GM18951 (cell line): ENCODE results near the gene ETV6.
A peak's percentile ranks its signal among the peaks of the same experiment; 100 is the strongest.

ENCODE experiments used
- POLR2A ChIP-seq: IDR thresholded peaks from 4 replicates; pipeline ENCODE4 v1.6.1; 2011; ENCODE audit warnings: mild to moderate bottlenecking; ENCODE audit not compliant: insufficient read length, insufficient read depth; ENCODE audit errors: extremely low read depth
- in situ Hi-C: fragments of 300-500 bp; cut with MboI; formaldehyde crosslinking; loops from one replicate; pipeline ENCODE4 v1.12.0; 2022; ENCODE audit warnings: low sequenced_read_pairs, mixed read lengths, inconsistent platforms; ENCODE audit not compliant: unreplicated experiment

Gene ETV6

DNA sequence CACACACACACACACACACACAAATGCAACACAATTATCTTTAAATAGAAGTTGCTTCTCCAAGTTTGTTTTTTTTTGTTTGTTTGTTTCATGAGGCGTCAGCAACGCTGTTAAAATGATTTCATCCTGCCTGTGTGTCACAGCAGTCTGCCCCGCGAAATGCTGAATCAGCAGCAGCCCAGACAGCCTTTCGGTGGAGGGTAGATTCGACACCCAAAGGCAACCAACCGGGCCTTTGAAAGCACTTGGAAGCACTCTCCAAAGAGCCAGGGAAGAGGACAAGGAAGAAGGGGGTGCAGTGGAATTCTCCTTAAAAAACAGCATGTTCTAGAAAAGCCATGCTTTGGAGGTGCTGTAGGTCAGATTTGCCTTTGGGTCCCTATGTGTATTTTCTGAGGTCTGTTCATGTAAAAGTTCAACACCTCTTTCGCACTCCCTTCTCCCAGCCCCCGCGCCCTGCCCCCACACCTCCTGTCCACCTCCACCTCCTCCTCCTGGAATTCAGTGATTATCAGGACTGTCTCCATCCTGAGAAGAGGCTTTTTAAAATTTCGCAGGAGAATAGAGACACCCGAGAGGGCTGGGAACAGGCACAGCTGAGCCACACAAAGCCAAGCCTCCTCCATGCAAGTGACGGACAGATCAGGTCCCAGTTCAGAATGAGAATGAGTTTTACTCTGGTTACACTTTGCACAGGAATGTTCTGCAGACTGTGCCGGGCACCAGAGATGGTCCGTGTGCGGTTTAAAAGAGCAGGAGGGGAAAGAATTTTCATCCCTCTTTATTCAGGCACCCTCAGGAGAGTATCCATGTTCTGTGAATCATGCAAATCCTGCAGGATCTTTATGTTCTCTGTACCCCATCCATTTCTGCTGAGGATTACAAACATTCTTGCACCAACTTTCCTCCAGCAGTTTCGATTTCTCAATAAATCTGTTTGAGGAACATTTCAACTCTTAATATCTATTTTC is 177.9 kb downstream of the ETV6 start:
- no peak for TF ChIP-seq POLR2A
- in situ Hi-C loops: no loop called here

DNA sequence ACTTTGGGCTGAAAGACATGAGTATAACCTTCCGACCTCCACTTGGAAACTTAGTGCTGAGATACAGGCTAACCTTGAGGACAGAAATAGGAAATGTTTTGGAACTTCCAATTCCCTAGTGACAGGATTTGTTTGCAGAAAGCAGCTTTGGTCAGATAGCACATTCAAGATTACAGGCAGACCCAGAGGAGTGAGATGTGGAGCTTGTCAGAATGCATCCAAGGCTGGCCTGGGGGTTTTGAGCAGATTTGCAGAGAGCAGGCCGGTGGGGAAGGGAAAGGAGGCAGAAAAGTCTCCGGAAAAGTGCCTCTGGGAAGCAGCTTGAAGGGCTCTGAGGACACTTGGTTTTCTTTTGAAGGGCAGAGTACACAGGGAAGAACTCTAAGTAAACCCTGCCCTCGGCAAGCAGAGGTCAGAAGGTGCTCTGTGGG is 180.3 kb downstream of the ETV6 start:
- no peak for TF ChIP-seq POLR2A
- in situ Hi-C loops: no loop called here

GRCh38 chr12:11830307-11830801 is 180.9 kb downstream of the ETV6 start:
- no peak for TF ChIP-seq POLR2A

GRCh38 chr12:11832093-11832492 is 182.6 kb downstream of the ETV6 start:
- in situ Hi-C loops: no loop called here
- no peak for TF ChIP-seq POLR2A

More at GRCh38 chr12:11830307-11830801, 180.9 kb downstream of the ETV6 start:
- in situ Hi-C loops: no loop called here

DNA sequence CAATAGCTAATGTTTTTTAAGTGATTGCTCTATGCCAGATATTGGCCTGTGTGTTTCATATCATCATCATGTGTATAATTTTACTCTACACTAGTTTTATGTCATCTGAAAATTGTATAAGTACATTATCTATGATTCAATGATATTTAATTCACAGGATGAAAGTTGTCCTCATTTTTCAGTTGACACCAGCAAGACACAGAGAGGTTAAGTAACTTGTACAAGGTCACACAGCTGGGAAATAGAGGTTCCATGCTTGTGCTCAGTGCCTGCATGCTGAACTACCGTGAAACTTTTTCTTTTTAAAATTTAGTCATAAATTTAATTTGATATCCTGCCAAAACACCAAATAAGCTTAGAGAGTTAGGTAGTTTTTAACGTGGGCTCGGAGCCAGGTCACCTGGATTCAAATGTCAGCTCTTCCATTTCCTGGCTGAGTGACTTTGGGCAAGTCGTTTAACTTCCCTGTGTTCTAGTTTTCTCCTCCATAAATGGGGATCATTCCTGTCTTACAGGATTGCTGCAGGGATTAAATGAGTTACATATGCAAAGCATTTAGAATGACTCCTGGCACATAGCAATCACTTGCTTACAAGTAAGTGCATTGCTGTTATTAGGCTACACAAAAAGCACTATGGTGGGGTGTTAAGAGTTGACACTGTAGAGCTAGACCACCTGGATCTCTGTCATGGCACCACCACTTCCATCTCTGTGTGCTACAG is 183.9 kb downstream of the ETV6 start:
- TF ChIP-seq POLR2A: no peak
- in situ Hi-C loops: no loop called here

DNA sequence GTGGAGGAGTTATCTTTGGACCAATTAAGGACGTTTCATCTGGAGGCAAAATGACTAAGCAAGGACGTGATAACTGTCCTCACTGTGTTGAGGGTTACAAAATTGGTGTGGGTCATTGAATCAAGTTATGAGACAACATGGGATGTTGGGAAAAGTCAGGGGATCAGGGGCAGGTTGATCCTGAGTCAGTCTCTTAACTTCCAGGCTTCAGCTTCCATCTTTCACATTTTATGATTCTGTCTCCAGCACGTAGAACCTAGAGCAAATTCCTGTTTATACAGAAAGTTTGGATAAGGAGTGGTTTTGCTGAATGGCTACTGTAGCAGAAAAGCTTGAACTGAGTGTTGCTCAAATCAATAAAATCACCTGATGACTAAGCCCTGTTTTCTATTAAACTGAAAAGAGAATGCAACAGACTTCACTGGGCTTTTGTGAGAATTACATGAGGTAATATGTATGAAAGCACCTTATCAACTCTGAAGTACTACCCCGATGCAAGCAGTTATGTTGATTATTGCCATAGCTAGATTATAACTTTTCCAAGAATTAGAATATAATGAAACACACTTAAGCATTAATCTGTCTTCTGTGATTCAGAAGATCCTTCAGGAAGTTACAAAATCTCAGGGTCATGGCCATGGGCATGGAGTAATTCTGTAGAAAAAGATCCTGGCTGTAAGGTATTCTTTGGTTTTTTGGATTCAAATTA is 184.8 kb downstream of the ETV6 start:
- in situ Hi-C loops: no loop called here

GRCh38 chr12:11834931-11835330 is 185.5 kb downstream of the ETV6 start:
- in situ Hi-C loops: no loop called here
- no peak for TF ChIP-seq POLR2A

More for the DNA sequence above, 184.8 kb downstream of the ETV6 start:
- TF ChIP-seq POLR2A: no peak

GRCh38 chr12:11836282-11837151 is 187.0 kb downstream of the ETV6 start:
- TF ChIP-seq POLR2A: peak; percentile 58
- in situ Hi-C loops: no loop called here

DNA sequence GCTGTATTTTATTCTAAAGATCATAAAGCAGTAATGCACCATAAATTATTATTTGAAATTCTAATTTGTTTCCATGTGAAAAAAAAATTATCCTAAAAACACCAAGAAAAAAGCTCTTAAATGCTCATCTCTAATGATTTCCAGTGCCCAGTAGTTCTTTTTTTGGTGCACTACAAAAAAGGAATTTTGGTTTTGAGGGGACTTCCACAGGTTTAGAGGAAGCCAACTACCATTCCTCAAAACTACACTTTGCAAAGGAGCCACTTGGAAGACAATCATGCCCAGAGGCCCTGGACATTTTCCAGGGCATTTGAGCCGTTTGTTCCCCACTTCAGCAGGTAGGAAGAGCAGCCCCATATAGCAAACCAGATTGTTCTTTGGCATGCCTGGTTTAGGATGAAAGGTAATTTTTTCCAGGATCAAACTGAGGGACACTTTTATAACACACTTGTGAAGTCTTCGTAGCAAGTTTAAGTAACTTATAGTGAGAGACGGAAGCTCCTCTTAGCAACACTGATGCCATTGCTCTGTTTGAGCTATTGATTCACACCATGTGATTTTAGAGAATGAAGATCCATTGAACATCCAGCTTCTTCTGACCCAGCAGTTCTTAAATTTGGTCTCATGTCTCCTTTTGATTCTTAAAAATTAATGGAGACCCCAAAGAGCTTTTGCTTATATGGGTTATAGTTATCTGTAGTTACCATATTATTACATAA is 187.9 kb downstream of the ETV6 start:
- in situ Hi-C loops: no loop called here
- no peak for TF ChIP-seq POLR2A

DNA sequence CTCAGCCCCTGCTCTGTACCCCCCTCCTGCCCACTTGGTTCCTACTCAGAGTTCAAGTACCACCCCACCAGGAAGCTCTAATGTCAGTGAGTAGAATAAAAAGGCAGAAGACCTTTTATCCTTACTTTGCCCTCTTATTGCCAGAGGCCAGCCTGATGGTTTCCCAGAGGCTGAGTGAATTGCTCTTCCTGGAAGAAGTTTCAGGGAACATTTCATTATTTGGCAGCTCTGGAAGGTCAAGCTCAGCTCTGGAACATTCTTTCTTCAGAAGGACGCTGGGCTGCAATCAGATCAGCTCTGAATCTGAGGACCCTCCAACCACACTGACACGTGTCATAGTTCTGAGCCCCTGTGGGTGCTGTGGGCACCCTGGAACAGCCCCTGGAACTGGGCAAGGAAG is 188.9 kb downstream of the ETV6 start:
- in situ Hi-C loops: no loop called here
- no peak for TF ChIP-seq POLR2A

DNA sequence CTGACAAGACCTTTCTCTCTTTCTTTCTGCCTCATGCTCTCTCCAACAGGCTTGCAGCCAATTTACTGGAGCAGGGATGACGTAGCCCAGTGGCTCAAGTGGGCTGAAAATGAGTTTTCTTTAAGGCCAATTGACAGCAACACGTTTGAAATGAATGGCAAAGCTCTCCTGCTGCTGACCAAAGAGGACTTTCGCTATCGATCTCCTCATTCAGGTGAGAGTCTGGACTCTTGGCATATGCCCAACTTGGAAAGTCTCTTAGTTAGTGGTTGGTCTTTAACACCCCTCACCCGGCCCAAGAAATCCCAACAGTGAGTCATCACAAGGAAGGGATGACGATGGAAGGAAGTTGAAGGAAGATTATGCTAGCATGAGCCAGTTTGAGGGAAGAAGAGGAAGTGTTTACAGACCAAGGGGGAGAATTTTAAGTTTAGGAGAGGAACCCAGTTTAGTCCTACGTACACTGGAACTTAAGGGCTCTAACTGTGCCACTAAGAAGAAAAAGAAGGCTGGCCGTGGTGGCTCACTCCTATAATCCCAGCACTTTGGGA is 189.7 kb downstream of the ETV6 start:
- in situ Hi-C loops: no loop called here
- TF ChIP-seq POLR2A: no peak
